Uterus (tissue), 4 donors: ENCODE results near the gene OTOP3. TPM values are rescaled to one million over a fixed set of nuclear protein-coding genes. Genes with fewer than 3 reads are reported as not detected.

Experiments
- DNase-seq, 2 donors: peaks; one replicate each; pipeline ENCODE4 v3.0.0-alpha.2; 2019 to 2020
- H3K27ac ChIP-seq, 2 donors: fragments of 200-600 bp; sonication (generic); 1 replicate in 1 of 2; 2 replicates in 1 of 2; pipeline ENCODE4 v1.5.1; 2016 to 2018
- H3K27me3 ChIP-seq, 2 donors: fragments of 200-600 bp; sonication (generic); one replicate each; pipeline ENCODE4 v1.5.1; 2018 to 2019; ENCODE audit warnings: control low read depth in 1 of 2
- H3K36me3 ChIP-seq, 2 donors: fragments of 200-600 bp; sonication (generic); one replicate each; pipeline ENCODE4 v1.5.1; 2019; ENCODE audit warnings: control low read depth in 1 of 2
- H3K4me1 ChIP-seq, 2 donors: fragments of 200-600 bp; sonication (generic); one replicate each; pipeline ENCODE4 v1.5.1; 2018 to 2019; ENCODE audit warnings: control low read depth in 1 of 2
- H3K4me3 ChIP-seq, 2 donors: fragments of 200-600 bp; sonication (generic); 1 replicate in 1 of 2; 2 replicates in 1 of 2; pipeline ENCODE4 v1.5.1; 2018 to 2019; ENCODE audit warnings: mild to moderate bottlenecking in 1 of 2
- H3K9me3 ChIP-seq, 2 donors: fragments of 200-600 bp; sonication (generic); one replicate each; pipeline ENCODE4 v1.5.1; 2019; ENCODE audit warnings: control low read depth in 1 of 2
- CTCF ChIP-seq, 4 experiments: fragments of 200-600 bp in 2 of 4; fragments of 450-650 bp in 2 of 4; sonication (generic) in 2 of 4; IDR thresholded peaks; one replicate each; pipeline ENCODE4 v1.5.1; 2016 to 2019; ENCODE audit warnings: antibody characterized with exemption in 4 of 4, mild to moderate bottlenecking in 2 of 4, moderate library complexity in 1 of 4
- POLR2A ChIP-seq, 2 donors: fragments of 450-650 bp; IDR thresholded peaks; one replicate each; pipeline ENCODE4 v1.6.1; 2016; ENCODE audit warnings: antibody characterized with exemption in 2 of 2, mild to moderate bottlenecking in 1 of 2, moderate library complexity in 1 of 2
- intact Hi-C: fragments of 100-400 bp; cut with DNase I; formaldehyde crosslinking; loops from one replicate; pipeline ENCODE4 v1.15.1; 2023; ENCODE audit warnings: low total_unique reads
- total RNA-seq, 4 donors: library from RNA; depleted of rRNA in 3 of 4; stranded (reverse); fragments of >200 nt in 3 of 4; gene quantifications; one replicate each; pipeline versions ENCODE4 v1.1.0 to v1.2.4, GENCODE V29; 2014 to 2023
- donor health status: DM: yes; HTN: yes; CAD: no.

The OTOP3 gene
- total RNA-seq, 4 donors from 2014 or later: not detected

DNA sequence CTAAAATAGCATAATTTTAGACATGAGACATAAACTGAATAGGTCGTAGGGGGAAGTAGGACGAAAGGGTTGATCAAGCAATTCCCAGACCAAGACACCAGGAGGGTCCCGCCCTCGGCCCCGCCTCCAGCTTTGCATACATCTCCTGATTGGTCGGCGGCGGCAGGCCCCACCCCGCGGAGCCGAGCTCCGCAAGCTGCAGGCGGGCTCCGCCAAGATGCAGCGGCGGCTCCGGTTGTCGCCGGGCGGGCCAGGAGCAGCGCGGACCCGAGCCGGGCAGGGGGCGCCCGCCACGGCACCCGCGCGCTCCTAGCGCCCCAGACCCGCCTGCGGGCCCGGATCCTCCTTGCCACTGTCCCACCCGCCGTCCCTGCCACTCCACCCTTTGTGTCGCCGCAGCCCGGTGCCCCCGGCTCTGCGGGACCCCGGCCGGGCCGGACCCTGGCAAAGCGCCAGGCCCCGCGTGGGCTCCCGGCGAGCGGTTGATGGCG, 51.8 kb downstream of the OTOP3 start, which contains the start of gene CDR2L:
Gene CDR2L, plus strand, starts transcription at position 215 of the 491 bp plus-strand sequence. CDS start 412 bp downstream, outside the sequence.
- Histone ChIP-seq H3K4me3 (peak within 1 kb of the TSS; percentile 78 to 83), H3K4me1 (peaks cover 0 to 3% of the 10 kb centered on the region in 2 donors), H3K36me3 (no peaks in the 10 kb centered on the region), H3K9me3 (no peaks in the 10 kb centered on the region), H3K27ac (peak within 1 kb of the TSS; percentile 93 to 98), H3K27me3 (no peaks in the 10 kb centered on the region)
- peak; percentile 97 for DNase-seq
- peak; percentile 97 to 98 for TF ChIP-seq POLR2A (IDR thresholded peaks at IDR 0.05)
- TF ChIP-seq CTCF (IDR thresholded peaks at IDR 0.05): peak in 1 of 4 experiments; percentile 23
- intact Hi-C loops: no loop called here

DNA sequence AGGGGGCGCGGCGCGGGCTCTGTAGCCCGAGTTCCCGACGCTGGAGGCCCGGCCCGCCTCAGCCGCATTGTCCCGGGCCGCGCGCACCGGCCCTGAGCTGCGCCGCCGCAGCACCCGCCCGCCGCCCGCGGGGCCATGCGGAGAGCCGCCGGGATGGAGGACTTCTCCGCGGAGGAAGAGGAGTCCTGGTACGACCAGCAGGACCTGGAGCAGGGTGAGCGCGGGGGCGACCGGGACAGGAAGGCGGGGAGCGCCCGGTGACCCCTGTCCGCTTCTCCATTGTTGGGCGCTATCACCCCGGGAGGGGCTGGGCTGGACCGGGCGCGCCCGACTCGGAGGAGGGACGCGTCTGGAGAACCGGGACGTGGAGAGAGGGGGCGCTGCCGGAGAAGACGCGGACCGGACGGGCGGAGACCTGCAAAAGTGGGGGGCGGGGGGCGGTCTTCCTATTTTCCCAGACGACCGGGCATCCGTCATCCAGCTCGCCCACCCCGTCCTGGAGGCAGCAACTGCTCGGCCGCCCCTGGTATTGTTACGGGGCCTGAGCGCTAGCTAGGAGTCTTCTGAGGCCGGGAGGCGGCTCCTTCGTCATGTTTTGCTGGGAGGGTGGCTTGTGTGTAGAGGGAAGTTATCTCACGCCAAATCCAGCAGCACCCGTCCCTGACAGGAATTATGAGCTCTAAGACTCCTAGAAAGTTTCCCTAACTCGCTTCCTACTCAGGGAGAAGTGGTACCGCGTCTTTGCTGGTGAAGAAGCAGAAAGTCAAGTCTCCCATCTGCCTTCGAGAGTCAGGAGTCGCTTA, 52.4 kb downstream of the OTOP3 start:
- H3K9me3 ChIP-seq: no peaks in the 10 kb centered on the region
- intact Hi-C loops: no loop called here
- peak; percentile 86 to 93 for DNase-seq
- peak overlapping the region; percentile 93 to 98 for H3K27ac ChIP-seq
- no peaks in the 10 kb centered on the region for H3K36me3 ChIP-seq
- H3K27me3 ChIP-seq: no peaks in the 10 kb centered on the region
- peaks cover 0 to 3% of the 10 kb centered on the region in 2 donors for H3K4me1 ChIP-seq
- TF ChIP-seq POLR2A (IDR thresholded peaks at IDR 0.05) (peak; percentile 16 to 18), CTCF (IDR thresholded peaks at IDR 0.05) (peak; percentile 53 to 70 (median 60))
- H3K4me3 ChIP-seq: peak overlapping the region; percentile 78 to 83

DNA sequence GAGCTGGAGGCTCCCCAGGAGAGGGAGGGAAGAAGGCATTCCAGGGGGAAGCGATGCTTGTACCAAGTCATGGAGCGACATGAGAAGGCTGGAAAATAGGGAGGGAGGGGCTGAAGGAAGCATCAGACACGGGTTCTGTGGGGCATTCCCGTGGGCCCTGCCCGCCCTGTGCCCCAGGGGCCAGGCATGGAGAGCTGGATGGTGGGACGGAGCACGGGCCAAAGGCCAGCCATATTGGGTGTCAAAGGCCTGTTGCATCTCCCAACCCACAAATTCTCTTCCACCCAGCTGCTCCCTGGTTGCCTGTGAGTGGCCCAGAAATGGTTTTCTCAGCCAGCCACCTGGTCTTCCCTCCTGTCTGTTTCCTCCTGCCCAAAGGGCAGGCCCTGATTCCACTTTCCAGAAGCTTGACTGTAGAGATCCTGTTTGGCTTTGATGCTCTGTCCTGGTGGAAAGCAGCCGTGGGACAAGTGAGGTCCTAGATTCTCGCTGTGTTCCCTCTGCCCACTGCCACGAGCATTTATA, 54.9 kb downstream of the OTOP3 start:
- intact Hi-C loops: no loop called here
- H3K9me3 ChIP-seq: no peaks in the 10 kb centered on the region
- no peak overlapping the region for H3K27ac ChIP-seq
- TF ChIP-seq POLR2A (IDR thresholded peaks at IDR 0.05): no peak
- no peak for TF ChIP-seq CTCF (IDR thresholded peaks at IDR 0.05)
- DNase-seq: no peak
- no peaks in the 10 kb centered on the region for H3K36me3 ChIP-seq
- no peak overlapping the region for H3K4me3 ChIP-seq
- peaks cover 0 to 3% of the 10 kb centered on the region in 2 donors for H3K4me1 ChIP-seq
- H3K27me3 ChIP-seq: no peaks in the 10 kb centered on the region

DNA sequence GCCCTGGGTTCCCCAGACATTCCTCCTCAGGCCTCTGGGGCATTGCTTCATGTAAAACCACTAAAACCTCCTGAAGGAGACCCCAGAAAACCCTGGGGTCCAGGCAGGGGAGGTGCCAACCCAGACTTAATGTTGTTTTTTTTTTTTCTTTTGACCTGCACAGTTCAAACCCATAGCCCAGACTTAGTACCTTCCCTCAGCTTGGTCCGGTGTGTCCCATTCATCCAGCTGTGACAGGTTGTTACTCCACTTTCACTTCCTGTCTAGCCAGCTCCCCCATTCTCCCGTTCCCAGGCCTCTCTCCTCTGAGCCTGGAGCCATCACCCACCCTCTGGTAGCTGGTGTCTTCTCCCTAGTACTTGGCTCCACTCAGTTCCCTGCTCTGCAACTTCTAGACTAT, 56.5 kb downstream of the OTOP3 start:
- DNase-seq: no peak
- Histone ChIP-seq H3K27me3 (no peaks in the 10 kb centered on the region), H3K9me3 (no peaks in the 10 kb centered on the region), H3K4me1 (no peaks in the 10 kb centered on the region), H3K27ac (peak overlapping the region in 1 of 2 donors; percentile 7), H3K36me3 (no peaks in the 10 kb centered on the region), H3K4me3 (no peak overlapping the region)
- TF ChIP-seq POLR2A (IDR thresholded peaks at IDR 0.05) (no peak), CTCF (IDR thresholded peaks at IDR 0.05) (no peak)
- intact Hi-C loops: no loop called here

- DNase-seq: no peak
- Histone ChIP-seq H3K27me3 (no peaks in the 10 kb centered on the region), H3K4me3 (no peak overlapping the region), H3K4me1 (no peaks in the 10 kb centered on the region), H3K36me3 (no peaks in the 10 kb centered on the region), H3K27ac (peak overlapping the region; percentile 33 to 54), H3K9me3 (no peaks in the 10 kb centered on the region)
- intact Hi-C loops: no loop called here
- TF ChIP-seq CTCF (IDR thresholded peaks at IDR 0.05) (no peak), POLR2A (IDR thresholded peaks at IDR 0.05) (no peak)
Observed at GRCh38 chr17:74994440-74994839, 58.7 kb downstream of the OTOP3 start.
